Measurements from ENCODE around the gene SLC28A2.
A peak's percentile ranks its signal among the peaks of the same experiment; 100 is the strongest.
"Not testable (repeated sequence)": the region's sequence is repeated elsewhere in the genome, so short reads cannot be mapped to it uniquely, and the experiment has no call there.

Gene SLC28A2

GRCh38 chr15:45287390-45287956 lies 35.4 kb downstream of the SLC28A2 start:
- TF ChIP-seq, protein P1, sequence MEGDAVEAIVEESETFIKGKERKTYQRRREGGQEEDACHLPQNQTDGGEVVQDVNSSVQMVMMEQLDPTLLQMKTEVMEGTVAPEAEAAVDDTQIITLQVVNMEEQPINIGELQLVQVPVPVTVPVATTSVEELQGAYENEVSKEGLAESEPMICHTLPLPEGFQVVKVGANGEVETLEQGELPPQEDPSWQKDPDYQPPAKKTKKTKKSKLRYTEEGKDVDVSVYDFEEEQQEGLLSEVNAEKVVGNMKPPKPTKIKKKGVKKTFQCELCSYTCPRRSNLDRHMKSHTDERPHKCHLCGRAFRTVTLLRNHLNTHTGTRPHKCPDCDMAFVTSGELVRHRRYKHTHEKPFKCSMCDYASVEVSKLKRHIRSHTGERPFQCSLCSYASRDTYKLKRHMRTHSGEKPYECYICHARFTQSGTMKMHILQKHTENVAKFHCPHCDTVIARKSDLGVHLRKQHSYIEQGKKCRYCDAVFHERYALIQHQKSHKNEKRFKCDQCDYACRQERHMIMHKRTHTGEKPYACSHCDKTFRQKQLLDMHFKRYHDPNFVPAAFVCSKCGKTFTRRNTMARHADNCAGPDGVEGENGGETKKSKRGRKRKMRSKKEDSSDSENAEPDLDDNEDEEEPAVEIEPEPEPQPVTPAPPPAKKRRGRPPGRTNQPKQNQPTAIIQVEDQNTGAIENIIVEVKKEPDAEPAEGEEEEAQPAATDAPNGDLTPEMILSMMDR (IDR thresholded peaks at IDR 0.05; ENCODE audit: insufficient read depth, missing control alignments), result no peak
- DNase-seq (ENCODE audit: insufficient read length, low spot score) (no peak), FAIRE-seq (no peak)

- FAIRE-seq, result no peak
- TF ChIP-seq, protein P1 (IDR thresholded peaks at IDR 0.05; ENCODE audit: insufficient read depth, missing control alignments), result no peak
- DNase-seq (ENCODE audit: insufficient read length, low spot score), result no peak
Observed at GRCh38 chr15:45288947-45289346, 36.9 kb downstream of the SLC28A2 start.

DNA sequence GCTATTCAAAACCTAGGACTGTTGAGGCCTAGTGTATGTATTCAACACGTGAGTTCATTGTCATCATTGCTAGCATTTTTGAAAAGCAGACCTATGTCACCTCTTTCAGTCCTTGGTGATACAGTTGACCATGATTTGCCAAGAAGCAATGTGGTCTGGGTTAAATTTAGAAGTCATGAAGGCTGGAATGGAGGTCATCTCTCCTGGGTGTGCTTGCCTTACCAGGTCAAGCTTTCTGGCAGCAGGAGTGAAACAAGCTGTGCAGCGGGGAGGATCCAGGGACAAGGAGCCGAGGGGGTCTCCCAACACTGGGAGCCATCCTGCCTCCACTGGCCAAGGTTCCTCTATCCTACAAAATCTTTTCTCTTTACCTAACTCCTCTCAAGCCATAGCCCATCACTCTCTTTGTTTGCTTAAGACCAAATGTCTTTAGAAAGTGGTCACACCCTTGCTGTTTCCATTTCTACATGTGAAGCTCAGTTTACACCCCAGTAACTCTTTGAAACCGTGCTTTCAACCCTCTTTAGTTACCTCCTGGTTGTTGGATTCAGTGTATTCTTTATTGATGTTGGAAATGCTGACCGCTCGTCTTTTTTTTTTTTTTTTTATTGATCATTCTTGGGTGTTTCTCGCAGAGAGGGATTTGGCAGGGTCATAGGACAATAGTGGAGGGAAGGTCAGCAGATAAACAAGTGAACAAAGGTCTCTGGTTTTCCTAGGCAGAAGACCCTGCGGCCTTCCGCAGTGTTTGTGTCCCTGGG lies 40.0 kb downstream of the SLC28A2 start:
- FAIRE-seq, result no peak

GRCh38 chr15:45293326-45293725 lies 41.3 kb downstream of the SLC28A2 start:
- DNase-seq (ENCODE audit: insufficient read length, low spot score); FAIRE-seq: not testable (repeated sequence)

More for the DNA sequence above, 40.0 kb downstream of the SLC28A2 start:
- no peak for DNase-seq (ENCODE audit: insufficient read length, low spot score)
- TF ChIP-seq, protein P1 (IDR thresholded peaks at IDR 0.05; ENCODE audit: insufficient read depth, missing control alignments), result no peak

- not testable (repeated sequence) for DNase-seq (ENCODE audit: insufficient read length, low spot score); FAIRE-seq
Observed at GRCh38 chr15:45298964-45299378, 46.9 kb downstream of the SLC28A2 start.

GRCh38 chr15:45304711-45305110 lies 52.7 kb downstream of the SLC28A2 start:
- FAIRE-seq (no peak), DNase-seq (ENCODE audit: insufficient read length, low spot score) (no peak)
- TF ChIP-seq, protein P1 (IDR thresholded peaks at IDR 0.05; ENCODE audit: insufficient read depth, missing control alignments), result no peak

DNA sequence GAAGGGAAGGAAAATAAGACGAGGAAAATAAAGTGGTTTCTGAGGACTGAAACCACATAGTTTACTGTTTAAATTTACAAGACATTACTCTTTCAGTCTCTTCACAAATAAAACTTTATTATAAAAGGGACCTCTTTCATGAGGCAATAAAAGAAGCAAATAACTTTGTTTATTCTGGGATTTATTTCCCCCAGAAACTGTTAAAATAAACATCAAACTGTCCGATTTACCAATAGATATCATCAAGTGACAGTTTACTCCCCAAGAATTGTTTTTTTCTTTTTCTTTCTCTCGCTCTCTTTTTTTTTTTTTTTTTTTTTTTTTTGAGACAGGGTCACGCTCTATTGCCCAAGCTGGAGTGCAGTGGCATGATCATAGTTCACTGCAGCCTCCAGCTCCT lies 54.1 kb downstream of the SLC28A2 start:
- no peak for FAIRE-seq
- TF ChIP-seq, protein P1 (IDR thresholded peaks at IDR 0.05; ENCODE audit: insufficient read depth, missing control alignments), result no peak
- no peak for DNase-seq (ENCODE audit: insufficient read length, low spot score)

- TF ChIP-seq, protein P1 (IDR thresholded peaks at IDR 0.05; ENCODE audit: insufficient read depth, missing control alignments), result peak; percentile 36
- FAIRE-seq (no peak), DNase-seq (ENCODE audit: insufficient read length, low spot score) (no peak)
Observed at GRCh38 chr15:45307230-45307924, 55.3 kb downstream of the SLC28A2 start.

GRCh38 chr15:45314117-45314516 lies 62.1 kb downstream of the SLC28A2 start:
- not testable (repeated sequence) for DNase-seq (ENCODE audit: insufficient read length, low spot score); FAIRE-seq

Data from D721Med (cell line).